ENCODE data around the gene BEND7. TPM values are rescaled to one million over a fixed set of nuclear protein-coding genes. Genes with fewer than 3 reads are reported as not detected.

BEND7 gene
- total and polyA plus RNA-seq, 2 of the 4 experiments (the other 2 are of a cell fraction) = 2.3 to 3.5 TPM

GRCh38 chr10:13483951-13484350, 44.9 kb downstream of the BEND7 start:
- Histone ChIP-seq H3K4me3 (ENCODE audit: insufficient read depth, low read depth, low read length) (no peak overlapping the region), H3K4me2 (ENCODE audit: low read depth, low read length) (no peak overlapping the region), H4K91ac (ENCODE audit: insufficient read depth, low read depth, low read length) (no peak overlapping the region), H4K8ac (ENCODE audit: low read depth in 2 of 2, low read length in 2 of 2) (no peak overlapping the region), H2BK15ac (ENCODE audit: low read depth, low read length) (no peak overlapping the region), H2BK5ac (ENCODE audit: low read depth, low read length, poor library complexity, severe bottlenecking) (no peak overlapping the region), H2AFZ (replicated peaks; ENCODE audit: low read length, poor library complexity) (no peak overlapping the region), H3K9ac (ENCODE audit: low read depth, low read length) (no peak overlapping the region), H3K4ac (ENCODE audit: low read depth, low read length) (no peak overlapping the region), H2AK9ac (replicated peaks; ENCODE audit: low read depth, low read length, poor library complexity) (no peak overlapping the region), H2BK20ac (ENCODE audit: low read depth, low read length) (no peak overlapping the region), H3K4me1 (ENCODE audit: control insufficient read depth, insufficient read depth, low read length) (peaks cover 2% of the 10 kb centered on the region; the same call in 1 of the 2 replicates), H3K9me1 (ENCODE audit: insufficient read depth, low read length) (no peaks in the 10 kb centered on the region), H3K36me3 (ENCODE audit: control insufficient read depth, insufficient read depth, low read length) (peaks cover 6% of the 10 kb centered on the region; the same call in 1 of the 2 replicates), H3K9me3 (ENCODE audit: control insufficient read depth, insufficient read depth, low read length) (no peaks in the 10 kb centered on the region), H2AK5ac (ENCODE audit: low read depth, low read length) (no peak overlapping the region), H3K18ac (ENCODE audit: low read depth, low read length) (no peak overlapping the region), H2BK120ac (ENCODE audit: low read depth, low read length) (no peak overlapping the region), H4K5ac (ENCODE audit: low read depth, low read length) (no peak overlapping the region), H3K27me3 (ENCODE audit: control insufficient read depth, insufficient read depth, low read length) (no peaks in the 10 kb centered on the region), H3K56ac (ENCODE audit: extremely low read depth, insufficient read depth, low read length) (no peak overlapping the region), H3K27ac (ENCODE audit: insufficient read depth, low read length) (no peak overlapping the region), H3K23ac (ENCODE audit: low read depth, low read length) (no peak overlapping the region), H3K14ac (replicated peaks; ENCODE audit: low read depth, low read length) (no peak overlapping the region), H4K20me1 (ENCODE audit: insufficient read depth, low read length) (no peaks in the 10 kb centered on the region), H3K79me1 (ENCODE audit: low read depth in 1 of 2, low read length in 2 of 2) (no peaks in the 10 kb centered on the region)
- intact Hi-C loops (cut with micrococcal nuclease) (no loop called here), dilution Hi-C loops (cut with HindIII; ENCODE audit: low sequenced_read_pairs, unreplicated experiment) (no loop called here), in situ Hi-C loops (cut with MboI; ENCODE audit: low sequenced_read_pairs) (no loop called here)
- TF ChIP-seq RCOR1 (IDR thresholded peaks at IDR 0.05; ENCODE audit: insufficient replicate concordance, low read length) (no peak), MXI1 (IDR thresholded peaks at IDR 0.05; ENCODE audit: borderline replicate concordance, low read depth, low read length) (no peak), ELK1 (IDR thresholded peaks at IDR 0.05; ENCODE audit: borderline replicate concordance, low read depth, low read length) (no peak), BHLHE40 (IDR thresholded peaks at IDR 0.05; ENCODE audit: low read depth, low read length) (no peak), RAD21 (IDR thresholded peaks at IDR 0.05; ENCODE audit: low read length) (no peak), CEBPB (IDR thresholded peaks at IDR 0.05; ENCODE audit: low read depth, low read length) (no peak), FOS (IDR thresholded peaks at IDR 0.05; ENCODE audit: low read depth, low read length) (no peak), CHD1 (IDR thresholded peaks at IDR 0.05; ENCODE audit: low read depth, low read length) (no peak), USF2 (IDR thresholded peaks at IDR 0.05; ENCODE audit: low read depth, low read length) (no peak), POLR2A (IDR thresholded peaks at IDR 0.05; ENCODE audit: low read depth, low read length) (no peak), RFX5 (IDR thresholded peaks at IDR 0.05; ENCODE audit: low read depth, low read length) (no peak), MAFK (IDR thresholded peaks at IDR 0.05; ENCODE audit: low read depth, low read length) (no peak), NFE2L2 (IDR thresholded peaks at IDR 0.05; ENCODE audit: low read depth, low read length) (no peak), MAZ (IDR thresholded peaks at IDR 0.05; ENCODE audit: borderline replicate concordance, low read depth, low read length) (no peak), CTCF (conservative IDR thresholded peaks at IDR 0.05; ENCODE audit: low read depth, low read length) (no peak), SMC3 (IDR thresholded peaks at IDR 0.05; ENCODE audit: low read depth, low read length) (no peak)
- ATAC-seq (ENCODE audit: low read depth) = no peak
- DNase-seq = no peak
- CTCF ChIA-PET = no interaction called here
- POLR2A ChIA-PET (ENCODE audit: unreplicated experiment) = no interaction called here
- 94% methylated on average over 3 of the region's 9 CpGs; no CpG with 5 or more reads in 1 of the 2 experiments for WGBS, 2 experiments (ENCODE audit: extremely low coverage in 2 of 2, insufficient read length in 1 of 2)
- BruUV-seq (replicated peaks) = no TSS peak

All from IMR-90 (cell line).